Measurements from ENCODE around the gene MIF4GD. TPM values are rescaled to one million over a fixed set of nuclear protein-coding genes. Genes with fewer than 3 reads are reported as not detected.

The MIF4GD gene
- total RNA-seq, 1 donor from 2014 or later: 32.4 TPM

DNA sequence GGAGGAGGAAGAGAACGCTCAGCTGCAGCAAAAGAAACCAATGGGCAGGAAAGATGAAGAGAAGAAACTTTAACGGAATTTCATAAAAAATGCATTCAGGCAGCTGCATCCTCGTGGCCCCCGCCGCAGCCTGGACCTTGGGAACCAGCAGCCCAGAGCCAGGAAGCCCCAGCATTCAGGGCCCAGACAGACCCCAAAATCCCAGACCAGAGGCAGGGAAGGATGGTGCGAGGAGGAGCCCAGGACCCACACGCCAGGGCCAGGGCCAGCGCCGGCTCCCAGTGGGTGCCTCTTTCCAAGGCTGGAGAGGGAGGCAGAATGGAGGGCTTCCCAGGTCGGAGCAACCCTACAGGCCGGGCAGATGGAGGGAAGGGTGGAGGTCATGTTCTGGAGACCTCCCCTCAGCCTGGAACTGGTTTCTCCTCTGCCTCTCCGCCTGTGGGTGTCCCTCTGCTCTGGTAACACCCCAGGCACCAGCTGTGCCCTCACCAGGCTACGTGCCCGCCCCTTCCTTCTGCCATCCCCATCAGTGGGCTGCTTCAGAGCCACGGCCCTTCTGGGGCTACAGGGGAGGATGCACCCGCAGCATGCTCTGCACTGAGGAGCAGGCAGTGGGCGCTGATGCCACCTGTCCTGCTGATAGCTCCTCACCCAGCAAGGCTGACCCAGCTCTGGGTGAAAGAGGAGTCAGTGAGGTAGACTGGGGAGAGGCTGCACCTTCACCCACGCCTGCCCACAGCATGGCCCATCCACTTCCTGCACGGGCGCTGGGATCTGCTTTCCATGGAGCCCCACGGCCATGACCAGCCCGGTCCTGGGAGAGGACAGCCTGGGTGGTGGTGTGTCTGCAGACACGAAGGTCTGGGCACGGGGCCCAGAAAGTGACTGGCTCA lies 1.2 kb upstream of the MIF4GD start:
- TF ChIP-seq, protein P1, sequence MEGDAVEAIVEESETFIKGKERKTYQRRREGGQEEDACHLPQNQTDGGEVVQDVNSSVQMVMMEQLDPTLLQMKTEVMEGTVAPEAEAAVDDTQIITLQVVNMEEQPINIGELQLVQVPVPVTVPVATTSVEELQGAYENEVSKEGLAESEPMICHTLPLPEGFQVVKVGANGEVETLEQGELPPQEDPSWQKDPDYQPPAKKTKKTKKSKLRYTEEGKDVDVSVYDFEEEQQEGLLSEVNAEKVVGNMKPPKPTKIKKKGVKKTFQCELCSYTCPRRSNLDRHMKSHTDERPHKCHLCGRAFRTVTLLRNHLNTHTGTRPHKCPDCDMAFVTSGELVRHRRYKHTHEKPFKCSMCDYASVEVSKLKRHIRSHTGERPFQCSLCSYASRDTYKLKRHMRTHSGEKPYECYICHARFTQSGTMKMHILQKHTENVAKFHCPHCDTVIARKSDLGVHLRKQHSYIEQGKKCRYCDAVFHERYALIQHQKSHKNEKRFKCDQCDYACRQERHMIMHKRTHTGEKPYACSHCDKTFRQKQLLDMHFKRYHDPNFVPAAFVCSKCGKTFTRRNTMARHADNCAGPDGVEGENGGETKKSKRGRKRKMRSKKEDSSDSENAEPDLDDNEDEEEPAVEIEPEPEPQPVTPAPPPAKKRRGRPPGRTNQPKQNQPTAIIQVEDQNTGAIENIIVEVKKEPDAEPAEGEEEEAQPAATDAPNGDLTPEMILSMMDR (IDR thresholded peaks at IDR 0.05): no peak
- intact Hi-C loops (cut with DNase I): loop anchor here (1.0 to 5.0 kb wide), 3 partner anchors 17 to 160 kb away; partner anchors contain the start of genes GRB2 and SLC25A19
- H3K27me3 ChIP-seq: no peaks in the 10 kb centered on the region
- no peaks in the 10 kb centered on the region for H3K36me3 ChIP-seq
- H3K4me3 ChIP-seq: peak overlapping the region; percentile 75 to 95
- peaks cover 15 to 22% of the 10 kb centered on the region in 2 donors for H3K4me1 ChIP-seq
- no peaks in the 10 kb centered on the region for H3K9me3 ChIP-seq
- no peak for DNase-seq (ENCODE audit: low spot score in 2 of 2)
- peak overlapping the region; percentile 89 to 99 for H3K27ac ChIP-seq

DNA sequence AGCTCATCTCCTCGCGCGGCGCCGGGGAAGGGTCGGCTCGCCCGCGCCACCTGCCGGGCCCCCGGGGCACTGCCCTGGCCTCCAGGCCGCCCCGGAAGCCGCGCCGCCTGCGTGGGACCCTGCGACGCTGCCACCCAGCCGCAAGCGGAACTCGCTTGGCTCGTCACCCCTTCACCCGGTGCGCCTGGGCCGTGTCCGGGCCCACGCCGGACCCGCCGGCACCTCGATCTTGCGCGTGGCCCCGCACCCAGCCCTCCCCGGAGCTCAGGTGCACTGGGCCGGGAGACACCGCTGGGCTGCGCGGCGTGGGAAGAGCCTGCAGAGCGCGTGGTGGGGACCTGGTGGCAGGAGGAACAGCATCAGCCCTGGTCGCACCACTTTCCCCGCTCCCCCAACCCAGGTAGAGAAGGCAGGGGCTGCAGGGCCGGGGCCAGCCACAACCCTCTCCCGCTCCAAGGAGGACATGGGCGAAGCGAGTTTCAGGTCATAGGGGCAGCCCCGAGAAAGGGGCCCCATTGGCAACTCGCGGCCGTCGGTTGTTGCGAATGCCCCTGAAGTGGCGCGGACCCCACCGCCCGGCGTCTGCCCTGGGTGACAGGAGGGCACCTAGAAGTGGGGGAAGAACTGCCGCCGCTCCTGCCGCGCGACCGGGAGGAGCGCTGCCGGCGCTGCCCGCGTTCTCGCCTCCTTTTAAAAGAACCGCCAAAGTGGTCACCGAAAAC lies 363 bp upstream of the MIF4GD start:
- peak in 1 of 2 donors; percentile 88 for DNase-seq (ENCODE audit: low spot score in 2 of 2)
- intact Hi-C loops (cut with DNase I): loop anchor here (1.0 to 5.0 kb wide), 3 partner anchors 18 to 159 kb away; partner anchors contain the start of genes GRB2 and SLC25A19

DNA sequence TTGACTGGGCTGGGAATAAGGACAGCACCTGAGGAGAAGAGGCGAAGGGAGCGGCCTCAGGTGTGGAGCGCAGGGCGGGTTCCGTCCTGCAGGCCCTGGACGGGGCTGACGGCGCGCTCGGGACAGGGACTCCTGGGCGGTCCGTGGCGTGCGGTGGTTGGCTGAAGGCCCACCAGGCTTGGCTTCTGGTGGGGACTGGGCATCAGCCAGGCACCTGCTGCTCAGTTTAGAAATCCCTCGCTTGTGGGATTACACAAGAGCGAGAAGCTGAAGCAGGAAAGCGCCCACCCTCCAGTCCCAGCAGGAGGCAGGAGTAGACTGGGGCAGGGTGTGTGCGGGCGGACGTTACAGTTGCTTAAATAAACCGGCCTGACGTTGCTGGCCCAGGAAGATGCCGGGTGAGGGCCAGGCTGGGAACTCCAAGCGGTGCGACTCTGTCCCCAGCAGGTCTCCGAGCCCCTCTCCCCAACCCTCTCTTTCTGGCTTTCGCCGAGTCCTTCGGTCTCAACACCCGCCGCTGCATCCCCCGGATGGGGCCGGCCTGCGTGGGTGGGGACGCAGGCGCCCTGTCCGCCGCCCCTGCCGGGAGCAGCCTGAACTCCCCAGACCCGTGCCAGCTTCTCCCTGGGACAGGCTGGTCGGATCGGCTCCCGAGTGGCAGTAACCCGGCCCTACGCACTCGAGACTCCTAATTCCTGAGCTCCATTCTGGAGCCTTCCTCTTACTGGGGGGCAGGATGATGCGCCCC lies 639 bp downstream of the MIF4GD start:
- peaks cover 14% of the 10 kb centered on the region in 2 donors for H3K36me3 ChIP-seq
- DNase-seq (ENCODE audit: low spot score in 2 of 2): peak in 1 of 2 donors; percentile 87

More for the DNA sequence above, 363 bp upstream of the MIF4GD start:
- Histone ChIP-seq H3K27me3 (no peaks in the 10 kb centered on the region), H3K27ac (peak overlapping the region; percentile 89 to 99), H3K4me3 (peak overlapping the region; percentile 75 to 95), H3K4me1 (peaks cover 15 to 22% of the 10 kb centered on the region in 2 donors), H3K36me3 (peaks cover 4% of the 10 kb centered on the region in 2 donors), H3K9me3 (no peaks in the 10 kb centered on the region)
- TF ChIP-seq, protein P1 (IDR thresholded peaks at IDR 0.05): peak; percentile 14 to 98 (median 52)

DNA sequence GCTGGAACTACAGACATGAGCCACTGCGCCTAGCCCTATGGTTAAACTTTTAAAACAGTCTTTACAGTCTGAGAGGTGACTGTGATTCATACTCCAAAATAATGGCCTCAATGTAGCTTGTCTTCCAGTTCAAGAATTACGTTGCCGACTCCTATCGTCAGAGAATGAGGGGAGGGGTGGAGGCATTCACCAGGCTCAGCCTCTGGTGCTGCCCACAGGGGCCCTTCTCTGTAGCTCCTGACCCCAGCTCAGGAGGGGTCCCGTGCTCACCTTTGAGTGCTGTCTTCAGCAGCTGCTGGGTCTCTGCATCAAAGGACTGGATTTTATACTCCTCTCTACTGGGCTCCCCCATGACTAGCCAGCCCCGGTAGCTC lies 1.2 kb downstream of the MIF4GD start:
- H3K4me1 ChIP-seq: peaks cover 15 to 22% of the 10 kb centered on the region in 2 donors
- peaks cover 17 to 20% of the 10 kb centered on the region in 2 donors for H3K36me3 ChIP-seq
- peak overlapping the region; percentile 97 to 99 for H3K27ac ChIP-seq
- H3K27me3 ChIP-seq: no peaks in the 10 kb centered on the region
- TF ChIP-seq, protein P1 (IDR thresholded peaks at IDR 0.05): no peak
- no peaks in the 10 kb centered on the region for H3K9me3 ChIP-seq
- peak overlapping the region; percentile 75 to 95 for H3K4me3 ChIP-seq
- DNase-seq (ENCODE audit: low spot score in 2 of 2): no peak
- intact Hi-C loops (cut with DNase I): loop anchor here (5.0 kb wide), 2 partner anchors 137 to 158 kb away; partner anchors contain the start of gene GRB2

More for the DNA sequence above, 639 bp downstream of the MIF4GD start:
- TF ChIP-seq, protein P1 (IDR thresholded peaks at IDR 0.05): peak; percentile 23 to 40 (median 35)
- no peaks in the 10 kb centered on the region for H3K9me3 ChIP-seq
- H3K4me3 ChIP-seq: peak overlapping the region; percentile 75 to 95
- peaks cover 15 to 22% of the 10 kb centered on the region in 2 donors for H3K4me1 ChIP-seq
- intact Hi-C loops (cut with DNase I): loop anchor here (5.0 kb wide), 2 partner anchors 137 to 158 kb away; partner anchors contain the start of gene GRB2
- H3K27ac ChIP-seq: peak overlapping the region; percentile 97 to 99
- no peaks in the 10 kb centered on the region for H3K27me3 ChIP-seq
